NCI-H1694 treated with DMSO at 0.1 percent for 48 hours (cell line): Measurements from ENCODE around the gene CCNH.
A peak's percentile ranks its signal among the peaks of the same experiment; 100 is the strongest.

Experiments used
- DNase-seq: peaks from one replicate; lab custom pipeline; 2025; lab: John Stamatoyannopoulos, UW

The CCNH gene

GRCh38 chr5:87412630-87413342, at the start of gene CCNH:
Gene CCNH, minus strand, starts transcription at chr5:87412930. Its CDS starts 136 bp downstream, at chr5:87412794.
- peak; percentile 89 for DNase-seq

- no peak for DNase-seq
Measured at GRCh38 chr5:87457706-87458105, 45.0 kb upstream of the CCNH start.

- DNase-seq: no peak
Measured at GRCh38 chr5:87453801-87454200, 41.1 kb upstream of the CCNH start.

GRCh38 chr5:87452837-87453236, 40.1 kb upstream of the CCNH start:
- no peak for DNase-seq

- no peak for DNase-seq
Measured at GRCh38 chr5:87442419-87442818, 29.7 kb upstream of the CCNH start.

GRCh38 chr5:87438231-87438630, 25.5 kb upstream of the CCNH start:
- DNase-seq: no peak

GRCh38 chr5:87437724-87438123, 25.0 kb upstream of the CCNH start:
- no peak for DNase-seq

- DNase-seq: no peak
Measured at GRCh38 chr5:87435144-87435694, 22.5 kb upstream of the CCNH start.

- DNase-seq: no peak
Measured at GRCh38 chr5:87434461-87434860, 21.7 kb upstream of the CCNH start.

- no peak for DNase-seq
Measured at GRCh38 chr5:87433945-87434344, 21.2 kb upstream of the CCNH start.

GRCh38 chr5:87432460-87432859, 19.7 kb upstream of the CCNH start:
- no peak for DNase-seq

GRCh38 chr5:87430863-87431457, 18.2 kb upstream of the CCNH start:
- DNase-seq: no peak

- no peak for DNase-seq
Measured at GRCh38 chr5:87423755-87424154, 11.0 kb upstream of the CCNH start.

- DNase-seq: no peak
Measured at GRCh38 chr5:87421307-87421706, 8.6 kb upstream of the CCNH start.

- no peak for DNase-seq
Measured at GRCh38 chr5:87418506-87418905, 5.8 kb upstream of the CCNH start.

- DNase-seq: peak; percentile 26
Measured at GRCh38 chr5:87413343-87413645, 564 bp upstream of the CCNH start.

- no peak for DNase-seq
Measured at GRCh38 chr5:87411973-87412629, 629 bp downstream of the CCNH start.

GRCh38 chr5:87411586-87411972, 1.2 kb downstream of the CCNH start:
- DNase-seq: no peak

GRCh38 chr5:87410931-87411330, 1.8 kb downstream of the CCNH start:
- no peak for DNase-seq

- no peak for DNase-seq
Measured at GRCh38 chr5:87408204-87408603, 4.5 kb downstream of the CCNH start.

- DNase-seq: no peak
Measured at GRCh38 chr5:87405472-87406155, 7.1 kb downstream of the CCNH start.

GRCh38 chr5:87404359-87404758, 8.4 kb downstream of the CCNH start:
- no peak for DNase-seq

- no peak for DNase-seq
Measured at GRCh38 chr5:87403899-87404298, 8.8 kb downstream of the CCNH start.
